ENCODE results near the gene PSMD13.

PSMD13 gene

DNA sequence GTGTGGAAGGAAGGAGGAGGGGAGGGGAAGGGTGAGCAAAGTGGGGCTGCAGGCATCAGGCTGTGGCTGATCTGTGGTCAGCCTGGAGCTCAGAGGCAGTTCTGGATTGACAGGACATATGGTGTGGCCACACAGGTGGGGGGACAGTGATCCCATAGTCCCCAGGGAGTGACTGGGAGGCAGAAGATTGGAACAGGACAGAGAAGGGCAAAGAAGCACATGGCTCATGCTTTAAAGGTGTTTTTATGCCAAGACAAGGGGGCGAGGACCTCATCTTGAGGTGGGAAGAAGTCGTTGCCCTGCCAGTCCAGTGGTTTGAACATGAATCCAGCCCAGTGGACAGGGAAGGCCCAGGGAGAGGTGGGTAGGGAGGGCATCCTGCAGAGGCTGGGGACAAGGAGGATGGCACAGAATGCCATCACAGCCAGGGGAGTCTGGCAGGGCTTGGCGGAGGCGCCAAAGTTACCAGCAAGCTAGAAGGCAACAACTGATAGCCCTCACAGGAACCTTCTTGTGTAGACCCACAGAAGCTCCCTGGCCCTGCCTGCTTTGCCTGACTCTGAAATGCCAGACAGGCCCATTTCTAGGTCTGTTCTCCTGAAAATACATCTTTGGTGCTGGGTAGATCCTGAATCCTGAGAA, 32.7 kb upstream of the PSMD13 start:
- FAIRE-seq: no peak

GRCh38 chr11:204587-205109, 32.1 kb upstream of the PSMD13 start:
- DNase-seq (ENCODE audit: extremely low spot score, insufficient read length, low read depth) (no peak), FAIRE-seq (no peak)

More for the DNA sequence above, 32.7 kb upstream of the PSMD13 start:
- DNase-seq (ENCODE audit: extremely low spot score, insufficient read length, low read depth): no peak

- DNase-seq (ENCODE audit: extremely low spot score, insufficient read length, low read depth) (no peak), FAIRE-seq (no peak)
Observed at GRCh38 chr11:205221-206001, 31.4 kb upstream of the PSMD13 start.

DNA sequence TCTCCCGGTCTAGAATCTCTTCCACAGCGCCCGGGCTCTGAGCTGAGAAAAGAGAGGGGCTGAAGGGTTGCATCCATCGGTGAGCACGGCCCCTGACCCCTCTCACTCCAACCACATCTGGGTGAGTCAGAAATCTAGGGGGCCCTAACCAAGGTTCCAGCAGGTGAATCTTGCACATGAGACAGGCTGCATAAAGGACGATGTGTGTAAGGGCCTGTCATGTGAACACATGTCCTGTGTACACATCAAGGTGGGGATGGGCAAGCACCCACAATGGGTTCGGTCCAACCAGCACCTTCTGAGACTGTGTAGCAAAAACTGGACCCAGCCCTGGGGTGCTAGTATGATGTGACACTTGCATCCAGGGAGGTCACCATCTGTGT, 30.8 kb upstream of the PSMD13 start:
- FAIRE-seq: no peak

GRCh38 chr11:206526-207207, 30.1 kb upstream of the PSMD13 start:
- FAIRE-seq: peak; percentile 31
- no peak for DNase-seq (ENCODE audit: extremely low spot score, insufficient read length, low read depth)

More for the DNA sequence above, 30.8 kb upstream of the PSMD13 start:
- no peak for DNase-seq (ENCODE audit: extremely low spot score, insufficient read length, low read depth)

- DNase-seq (ENCODE audit: extremely low spot score, insufficient read length, low read depth) (peak; percentile 99), FAIRE-seq (peak; percentile 99)
Observed at GRCh38 chr11:207208-207862, 29.4 kb upstream of the PSMD13 start, which contains the start of the genes BET1L and RIC8A. TSS of gene BET1L (minus strand) at chr11:207399. CDS start at chr11:207321, 78 bp downstream. TSS of gene RIC8A (plus strand) at chr11:207708. CDS start at chr11:208855, 1,147 bp downstream.

- DNase-seq (ENCODE audit: extremely low spot score, insufficient read length, low read depth) (no peak), FAIRE-seq (no peak)
Observed at GRCh38 chr11:207863-208180, 29.0 kb upstream of the PSMD13 start.

DNA sequence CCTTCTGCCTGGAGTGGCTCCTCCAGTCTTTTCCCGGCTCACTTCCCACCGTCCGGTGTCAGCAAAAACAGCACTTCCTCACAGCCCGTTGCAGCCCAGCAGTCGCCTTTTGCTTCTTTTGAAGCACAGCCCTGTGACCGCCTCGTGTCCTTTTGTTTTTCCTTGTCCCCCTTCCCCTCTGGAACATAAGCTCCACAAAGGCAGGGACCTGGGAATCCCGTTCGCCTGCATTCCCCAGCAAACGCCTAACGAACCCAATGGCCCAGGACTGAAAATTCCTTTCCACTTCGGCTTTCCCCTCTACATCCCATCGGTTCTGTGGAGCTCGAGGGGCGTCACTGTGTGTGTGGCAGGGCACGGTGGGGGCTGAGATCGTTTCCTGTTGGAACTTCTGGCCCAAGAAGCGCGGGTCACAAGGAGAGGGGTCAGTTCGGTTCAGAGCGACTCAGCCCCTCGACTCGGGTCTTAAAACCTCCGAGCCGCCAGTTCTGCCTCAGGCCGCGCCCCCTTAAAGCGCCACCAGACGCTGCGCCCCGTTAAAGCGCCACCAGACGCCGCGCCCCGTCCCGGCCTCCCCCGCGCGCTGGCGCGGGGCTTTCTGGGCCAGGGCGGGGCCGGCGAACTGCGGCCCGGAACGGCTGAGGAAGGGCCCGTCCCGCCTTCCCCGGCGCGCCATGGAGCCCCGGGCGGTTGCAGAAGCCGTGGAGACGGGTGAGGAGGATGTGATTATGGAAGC, 28.4 kb upstream of the PSMD13 start:
- FAIRE-seq: peak; percentile 67

GRCh38 chr11:208917-209260, 27.9 kb upstream of the PSMD13 start:
- FAIRE-seq (no peak), DNase-seq (ENCODE audit: extremely low spot score, insufficient read length, low read depth) (no peak)

More for the DNA sequence above, 28.4 kb upstream of the PSMD13 start:
- peak; percentile 75 for DNase-seq (ENCODE audit: extremely low spot score, insufficient read length, low read depth)

DNA sequence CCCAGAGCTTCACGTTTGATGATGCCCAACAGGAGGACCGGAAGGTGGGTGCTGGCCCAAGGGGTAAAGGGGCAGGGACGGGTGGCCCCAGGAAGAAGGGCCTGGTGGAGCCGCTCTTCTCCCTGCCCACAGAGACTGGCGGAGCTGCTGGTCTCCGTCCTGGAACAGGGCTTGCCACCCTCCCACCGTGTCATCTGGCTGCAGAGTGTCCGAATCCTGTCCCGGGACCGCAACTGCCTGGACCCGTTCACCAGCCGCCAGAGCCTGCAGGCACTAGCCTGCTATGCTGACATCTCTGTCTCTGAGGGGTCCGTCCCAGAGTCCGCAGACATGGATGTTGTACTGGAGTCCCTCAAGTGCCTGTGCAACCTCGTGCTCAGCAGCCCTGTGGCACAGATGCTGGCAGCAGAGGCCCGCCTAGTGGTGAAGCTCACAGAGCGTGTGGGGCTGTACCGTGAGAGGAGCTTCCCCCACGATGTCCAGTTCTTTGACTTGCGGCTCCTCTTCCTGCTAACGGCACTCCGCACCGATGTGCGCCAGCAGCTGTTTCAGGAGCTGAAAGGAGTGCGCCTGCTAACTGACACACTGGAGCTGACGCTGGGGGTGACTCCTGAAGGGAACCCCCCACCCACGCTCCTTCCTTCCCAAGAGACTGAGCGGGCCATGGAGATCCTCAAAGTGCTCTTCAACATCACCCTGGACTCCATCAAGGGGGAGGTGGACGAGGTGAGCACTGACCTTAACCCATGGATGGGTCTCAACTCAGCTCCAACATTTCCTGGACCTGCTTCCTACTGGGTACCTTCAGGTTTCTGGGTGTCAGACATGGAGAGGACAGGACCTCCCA, 27.3 kb upstream of the PSMD13 start:
- FAIRE-seq: no peak
- DNase-seq (ENCODE audit: extremely low spot score, insufficient read length, low read depth): no peak

DNA sequence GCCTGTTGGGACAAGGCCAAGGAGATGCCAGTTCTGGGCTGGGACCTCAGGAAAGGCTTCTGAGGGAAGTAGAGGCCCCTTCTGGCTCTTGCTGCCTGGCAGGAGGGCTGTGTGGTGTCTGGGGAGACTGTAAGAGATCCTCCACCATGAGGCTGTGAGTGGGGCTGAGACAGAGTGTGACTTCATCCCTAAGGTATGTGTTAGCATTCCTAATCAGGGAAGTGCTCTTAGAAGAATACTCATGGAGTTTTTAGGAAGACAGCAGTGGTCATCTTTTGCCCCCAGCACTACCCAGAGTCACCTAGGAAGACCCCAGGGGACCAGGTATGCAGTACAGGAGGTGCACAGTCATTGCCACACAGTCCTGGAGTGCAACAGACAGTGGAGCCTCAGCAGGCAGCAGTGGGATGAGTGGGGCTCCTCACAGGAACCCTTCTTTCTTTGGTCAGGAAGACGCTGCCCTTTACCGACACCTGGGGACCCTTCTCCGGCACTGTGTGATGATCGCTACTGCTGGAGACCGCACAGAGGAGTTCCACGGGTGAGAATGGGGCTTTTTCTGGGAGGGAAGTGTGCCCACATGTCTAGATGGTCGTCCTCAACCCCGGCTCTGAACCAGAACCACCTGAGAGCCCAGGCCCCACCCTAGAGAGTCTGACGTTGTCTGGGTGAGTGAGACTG, 26.5 kb upstream of the PSMD13 start:
- DNase-seq (ENCODE audit: extremely low spot score, insufficient read length, low read depth): no peak
- FAIRE-seq: no peak

- DNase-seq (ENCODE audit: extremely low spot score, insufficient read length, low read depth) (no peak), FAIRE-seq (no peak)
Observed at GRCh38 chr11:210803-211180, 26.0 kb upstream of the PSMD13 start.

DNA sequence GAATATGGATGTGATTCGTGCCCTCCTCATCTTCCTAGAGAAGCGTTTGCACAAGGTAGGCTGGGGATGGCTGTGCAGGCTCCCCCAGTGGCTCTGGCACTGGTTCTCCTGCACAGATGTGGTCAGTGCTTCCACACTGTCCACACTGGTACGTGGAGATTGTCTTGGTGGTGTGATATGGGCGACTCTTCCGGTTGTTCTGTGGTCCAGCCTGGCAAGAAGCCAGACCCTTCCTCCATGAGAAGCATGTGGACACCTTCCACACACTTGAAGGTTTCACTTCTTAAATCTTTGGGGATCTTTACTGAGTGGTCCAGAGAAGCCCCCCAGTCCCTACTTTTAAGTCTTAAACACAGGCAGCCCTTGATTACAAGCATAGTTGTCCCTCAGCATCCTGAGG, 25.5 kb upstream of the PSMD13 start:
- no peak for DNase-seq (ENCODE audit: extremely low spot score, insufficient read length, low read depth)
- FAIRE-seq: no peak

DNA sequence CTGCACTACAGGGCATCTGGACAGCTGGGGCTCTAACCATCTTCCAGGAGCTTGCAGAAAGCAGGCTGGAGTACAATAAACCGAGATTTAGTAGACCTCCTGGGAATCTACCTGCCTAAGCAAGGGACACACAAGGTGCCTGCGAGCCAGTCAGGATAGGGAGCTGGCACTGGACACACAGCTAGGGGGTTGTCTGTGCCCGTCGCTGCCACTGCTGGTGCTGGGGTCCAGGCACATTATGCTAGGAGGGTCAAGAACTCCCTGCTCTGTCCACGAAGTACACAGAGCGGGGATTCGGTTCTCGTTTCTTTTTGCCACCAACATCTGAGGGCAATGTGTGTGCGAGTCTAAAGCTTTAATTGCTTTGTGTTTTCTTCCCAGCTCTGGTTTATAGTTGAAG, 25.0 kb upstream of the PSMD13 start:
- no peak for FAIRE-seq
- DNase-seq (ENCODE audit: extremely low spot score, insufficient read length, low read depth): no peak

- FAIRE-seq (no peak), DNase-seq (ENCODE audit: extremely low spot score, insufficient read length, low read depth) (no peak)
Observed at GRCh38 chr11:212150-213100, 24.4 kb upstream of the PSMD13 start.

DNA sequence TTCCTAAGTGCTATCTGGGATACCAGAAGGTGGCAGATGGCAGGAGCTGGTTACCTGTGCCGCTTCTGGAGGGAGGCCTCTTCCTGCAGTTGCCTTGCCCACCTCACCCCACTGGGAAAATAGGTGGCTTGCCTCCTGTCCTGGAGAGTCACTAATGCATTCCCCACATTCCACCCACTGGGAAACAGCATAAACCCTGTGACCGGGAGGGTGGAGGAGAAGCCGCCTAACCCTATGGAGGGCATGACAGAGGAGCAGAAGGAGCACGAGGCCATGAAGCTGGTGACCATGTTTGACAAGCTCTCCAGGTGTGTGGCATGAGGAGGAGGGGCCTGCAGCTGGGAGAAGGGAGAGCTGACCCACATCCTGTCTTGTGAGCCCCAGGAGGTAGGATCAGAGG, 23.7 kb upstream of the PSMD13 start:
- no peak for FAIRE-seq

DNA sequence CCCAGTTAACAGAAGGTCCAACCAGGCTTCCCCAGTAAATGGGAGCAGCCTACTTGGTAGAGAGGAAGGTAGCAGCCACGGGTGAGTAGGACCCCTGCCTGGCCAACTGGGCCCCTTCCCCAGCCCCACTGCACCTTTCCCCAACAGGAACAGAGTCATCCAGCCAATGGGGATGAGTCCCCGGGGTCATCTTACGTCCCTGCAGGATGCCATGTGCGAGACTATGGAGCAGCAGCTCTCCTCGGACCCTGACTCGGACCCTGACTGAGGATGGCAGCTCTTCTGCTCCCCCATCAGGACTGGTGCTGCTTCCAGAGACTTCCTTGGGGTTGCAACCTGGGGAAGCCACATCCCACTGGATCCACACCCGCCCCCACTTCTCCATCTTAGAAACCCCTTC, 22.7 kb upstream of the PSMD13 start:
- FAIRE-seq (no peak), DNase-seq (ENCODE audit: extremely low spot score, insufficient read length, low read depth) (no peak)

More for the DNA sequence above, 23.7 kb upstream of the PSMD13 start:
- no peak for DNase-seq (ENCODE audit: extremely low spot score, insufficient read length, low read depth)

Data from GM18507 (cell line).